GM20000 (cell line): ENCODE measurements around the gene PCBD1.
A peak's percentile ranks its signal among the peaks of the same experiment; 100 is the strongest.

Experiments used
- DNase-seq: peaks from one replicate; pipeline ENCODE4 v3.0.0; 2012; ENCODE audit warnings: low spot score
- CTCF ChIP-seq: IDR thresholded peaks from 2 replicates; pipeline ENCODE4 v1.5.1; 2012; ENCODE audit warnings: mild to moderate bottlenecking, control low read depth; ENCODE audit errors: extremely low read depth, missing control alignments

Gene PCBD1

GRCh38 chr10:70856454-70856853 lies 31.9 kb downstream of the PCBD1 start:
- DNase-seq, result peak; percentile 27
- no peak for TF ChIP-seq CTCF

GRCh38 chr10:70853457-70853856 lies 34.9 kb downstream of the PCBD1 start:
- TF ChIP-seq CTCF, result no peak
- no peak for DNase-seq

- TF ChIP-seq CTCF, result no peak
- no peak for DNase-seq
Observed at GRCh38 chr10:70853038-70853437, 35.3 kb downstream of the PCBD1 start.

- DNase-seq, result no peak
- TF ChIP-seq CTCF, result no peak
Observed at GRCh38 chr10:70851597-70852475, 36.5 kb downstream of the PCBD1 start.

GRCh38 chr10:70850097-70850496 lies 38.3 kb downstream of the PCBD1 start:
- no peak for TF ChIP-seq CTCF
- no peak for DNase-seq

GRCh38 chr10:70849582-70850016 lies 38.8 kb downstream of the PCBD1 start:
- TF ChIP-seq CTCF, result no peak
- DNase-seq, result no peak

GRCh38 chr10:70847659-70848360 lies 40.6 kb downstream of the PCBD1 start:
- no peak for DNase-seq

More at GRCh38 chr10:70847659-70848360, 40.6 kb downstream of the PCBD1 start:
- no peak for TF ChIP-seq CTCF
